ENCODE results near the gene TBC1D30.

Gene TBC1D30

DNA sequence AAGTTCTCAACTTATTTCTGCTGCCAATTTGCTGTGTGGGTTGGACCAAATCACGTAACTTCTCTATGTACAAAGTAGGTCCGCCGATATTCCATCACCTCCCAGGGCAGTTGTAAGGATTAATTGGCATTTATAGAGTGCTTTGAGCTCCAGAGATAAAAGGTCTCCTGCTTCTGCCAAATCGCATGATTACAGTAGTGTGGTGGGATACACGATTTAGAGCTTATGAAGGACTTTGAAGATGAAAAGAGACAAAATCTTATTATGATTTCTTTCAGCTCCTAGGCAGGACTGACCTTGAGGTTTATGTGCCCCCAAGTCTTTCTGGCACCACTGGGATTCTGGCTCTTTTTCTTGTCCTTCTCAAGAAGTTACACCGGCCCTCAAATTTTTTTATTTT, 84.7 kb downstream of the TBC1D30 start:
- DNase-seq (ENCODE audit: low read depth in 3 of 3), result no peak

DNA sequence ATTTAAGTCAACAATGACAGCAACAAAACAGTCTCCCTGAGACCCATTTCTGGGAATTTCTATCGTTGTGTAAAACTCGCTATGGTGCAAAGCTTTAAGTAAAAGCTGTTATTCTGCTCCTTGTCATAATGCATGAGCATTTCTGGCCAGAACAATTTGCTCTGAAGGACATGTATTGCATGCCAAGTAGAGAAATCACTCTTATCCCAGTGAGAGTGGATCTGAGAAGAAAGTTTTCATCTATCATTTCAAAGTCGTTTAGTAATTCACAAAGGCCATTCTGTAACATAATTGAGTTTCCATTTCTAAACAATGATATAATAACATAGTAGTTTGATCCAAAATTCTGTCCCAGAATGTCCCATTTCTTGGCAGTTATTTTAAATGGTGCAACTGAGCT, 86.6 kb downstream of the TBC1D30 start:
- no peak for DNase-seq (ENCODE audit: low read depth in 3 of 3)

DNA sequence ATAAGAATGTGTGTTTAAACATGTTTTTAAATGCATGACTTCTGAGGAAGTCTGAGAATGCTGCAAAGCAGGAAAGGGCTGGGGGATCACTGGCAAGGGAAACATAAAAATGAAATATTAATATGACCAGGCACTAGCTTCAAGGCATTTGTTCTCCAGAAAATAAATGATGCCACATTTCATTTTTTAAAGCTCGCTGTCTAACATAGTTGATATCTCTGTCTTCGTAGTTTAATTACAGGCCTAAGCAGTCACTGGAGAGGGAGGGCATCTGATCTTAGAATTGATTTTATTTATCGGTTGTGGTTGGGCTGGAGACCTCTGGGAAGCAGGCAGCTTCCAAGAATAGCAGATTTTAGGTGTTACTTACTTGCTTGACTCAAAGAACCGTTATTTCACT, 87.5 kb downstream of the TBC1D30 start:
- no peak for DNase-seq (ENCODE audit: low read depth in 3 of 3)

DNA sequence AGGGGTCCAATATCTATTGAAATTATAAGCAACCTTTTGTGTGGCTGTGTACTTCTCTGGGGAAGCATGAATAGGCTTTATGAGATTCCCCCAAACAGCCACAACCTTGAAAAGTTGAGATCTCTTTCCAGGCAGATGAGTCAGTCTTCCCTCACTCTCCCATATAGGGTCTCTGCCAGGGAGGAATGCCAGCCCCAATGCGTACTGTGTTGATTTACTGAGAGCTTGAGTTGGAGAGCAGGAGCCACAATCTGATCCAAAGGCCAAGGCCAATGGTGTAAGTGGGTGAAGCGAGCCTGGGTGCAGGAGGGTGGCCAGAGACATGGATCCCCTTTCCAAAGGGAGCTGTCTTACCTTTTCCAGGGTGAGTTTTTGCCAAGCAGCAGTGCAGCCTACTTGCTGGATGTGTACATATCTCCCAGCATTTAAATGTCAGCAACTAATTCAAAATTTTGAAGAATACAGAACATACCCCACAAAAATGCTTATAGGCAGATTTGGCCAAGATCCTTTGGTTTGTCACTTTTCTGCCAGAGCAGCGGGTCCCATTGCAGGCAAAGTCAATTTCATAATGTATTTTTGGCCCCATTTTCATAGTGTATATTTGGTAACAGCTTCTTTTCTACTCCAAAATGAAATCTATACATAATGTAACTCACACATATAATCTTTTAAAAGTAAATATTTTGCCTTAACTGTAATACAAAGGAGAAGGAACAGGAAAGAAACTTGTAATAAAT, 88.2 kb downstream of the TBC1D30 start:
- no peak for DNase-seq (ENCODE audit: low read depth in 3 of 3)

DNA sequence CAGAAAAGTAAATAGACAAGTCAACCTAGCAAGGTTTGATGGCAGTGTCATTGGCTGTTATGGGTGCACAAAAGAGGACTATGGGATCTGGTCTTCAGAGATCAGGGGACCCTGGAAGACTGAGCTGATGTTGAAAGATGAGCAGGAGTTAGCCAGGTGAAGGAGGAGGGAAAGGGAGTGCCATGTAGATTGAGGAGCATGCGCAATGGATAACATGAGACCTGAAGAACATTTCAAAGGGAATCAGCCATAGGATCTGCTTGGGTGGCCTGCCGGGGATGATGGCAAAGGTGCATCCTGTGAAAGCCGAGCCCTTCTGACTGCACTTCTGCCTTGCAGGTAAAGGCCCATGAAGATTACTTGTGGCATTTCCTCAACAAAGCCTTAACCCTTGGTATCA, 90.8 kb downstream of the TBC1D30 start:
- DNase-seq (ENCODE audit: low read depth in 3 of 3), result no peak

DNA sequence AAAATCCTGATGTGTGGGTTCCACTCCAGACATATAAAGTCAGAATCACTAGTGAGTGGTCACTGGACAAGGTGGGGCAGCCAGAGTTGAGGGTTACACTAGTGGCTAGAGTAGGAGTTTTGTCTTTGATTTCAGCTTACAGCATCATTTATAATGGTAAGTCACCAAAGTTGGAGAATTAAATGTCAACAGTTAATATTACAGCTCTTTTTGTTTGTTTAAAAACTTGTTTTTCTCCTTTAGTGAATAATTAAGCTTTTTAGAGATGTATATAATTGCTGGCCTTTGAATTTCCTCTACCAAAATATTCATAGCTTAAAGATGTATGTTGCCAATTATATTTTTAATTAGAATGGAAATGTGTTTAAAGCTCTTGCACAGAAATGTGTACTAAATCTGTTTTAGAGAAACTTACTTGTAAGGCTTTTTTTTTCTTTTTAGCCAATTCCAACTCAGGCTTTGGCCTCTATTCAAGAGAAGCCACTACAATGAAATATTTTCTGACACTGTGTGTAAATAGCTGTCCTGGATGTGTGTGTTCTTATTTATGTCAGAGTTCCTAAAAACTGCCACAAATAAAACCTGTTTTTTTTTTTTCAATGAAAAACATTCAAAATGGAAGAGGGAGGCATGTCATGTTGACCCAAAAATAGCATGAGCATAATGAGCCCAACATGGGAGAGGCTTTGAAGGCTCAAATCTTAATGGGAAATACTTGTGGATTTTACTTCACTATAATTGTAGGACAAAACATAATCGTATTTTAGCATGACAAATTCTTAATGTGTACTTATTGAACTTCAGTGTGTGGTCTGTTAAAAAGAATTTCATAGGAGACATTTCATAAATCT, 92.2 kb downstream of the TBC1D30 start:
- DNase-seq (ENCODE audit: low read depth in 3 of 3), result no peak

DNA sequence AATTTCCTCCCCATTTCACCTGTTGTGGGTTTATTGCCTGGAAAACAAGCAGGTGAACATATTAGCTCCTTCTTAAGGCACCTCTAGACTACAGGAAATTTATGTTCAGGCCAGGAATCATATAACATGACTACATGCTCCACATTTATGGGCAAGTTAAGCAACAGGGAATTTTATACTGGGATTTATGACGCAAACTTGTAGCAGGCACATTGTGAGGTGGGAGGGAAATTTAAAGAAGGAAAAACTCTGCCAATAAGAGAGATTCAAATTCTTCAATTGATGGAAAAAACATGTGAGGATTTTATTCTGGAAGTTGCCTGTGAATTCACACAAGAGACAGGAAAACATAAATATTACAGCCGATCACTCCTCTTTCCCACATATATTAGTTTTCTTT, 93.9 kb downstream of the TBC1D30 start:
- no peak for DNase-seq (ENCODE audit: low read depth in 3 of 3)

DNA sequence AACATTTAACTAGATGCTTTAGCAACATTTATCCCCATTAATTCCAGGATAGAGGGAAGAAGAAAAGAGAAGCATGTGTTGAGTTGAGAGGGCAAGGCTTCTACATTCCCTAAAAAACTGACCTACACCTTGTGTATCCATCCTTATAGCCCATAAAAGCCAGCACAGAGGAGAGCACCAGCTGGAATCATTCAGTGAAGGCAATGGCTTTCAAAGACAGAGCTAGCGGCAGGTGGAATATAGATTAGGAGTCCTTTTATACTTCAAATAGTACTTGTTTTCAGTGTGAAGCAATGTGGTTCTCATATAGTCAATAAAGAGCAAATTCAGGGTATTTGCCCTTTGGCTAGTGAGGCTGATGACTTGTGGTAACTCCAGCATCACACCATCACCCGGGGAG, 94.4 kb downstream of the TBC1D30 start:
- DNase-seq (ENCODE audit: low read depth in 3 of 3), result no peak

DNA sequence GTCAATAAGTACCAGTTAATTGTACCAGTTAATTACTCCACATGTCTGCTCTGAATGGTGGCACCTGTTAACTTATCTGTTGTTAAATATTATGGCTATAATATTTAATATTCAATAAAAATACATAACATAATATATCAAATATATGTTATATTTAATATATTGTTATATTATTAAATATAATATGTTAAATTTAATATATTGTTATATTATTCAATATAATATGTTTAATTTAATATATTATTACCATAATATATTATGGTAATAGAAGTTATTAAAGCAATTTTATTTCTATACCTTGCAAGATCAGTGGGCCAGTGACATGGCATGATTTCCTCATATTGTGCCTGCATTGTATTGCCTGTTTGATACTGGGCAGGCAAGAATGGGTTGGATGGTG, 98.4 kb downstream of the TBC1D30 start:
- no peak for DNase-seq (ENCODE audit: low read depth in 3 of 3)

DNA sequence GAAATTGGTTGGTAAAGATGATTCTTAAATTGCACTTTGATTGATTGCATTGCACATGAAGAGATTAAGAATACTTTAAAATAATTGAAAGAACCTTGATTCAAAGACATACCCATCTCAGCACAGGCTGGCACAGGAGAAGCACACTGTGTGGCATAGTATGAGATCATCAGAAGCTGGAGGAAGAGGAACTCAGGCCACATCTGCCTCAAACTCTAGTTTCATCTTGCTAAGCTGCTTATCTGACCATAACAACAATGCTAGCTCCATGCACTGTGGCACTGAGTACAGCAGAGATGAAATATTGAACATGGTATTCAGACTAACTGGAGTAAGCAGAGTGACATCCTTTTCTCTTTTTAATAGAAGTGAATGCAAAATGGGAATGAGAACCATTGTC, 99.1 kb downstream of the TBC1D30 start:
- DNase-seq (ENCODE audit: low read depth in 3 of 3), result no peak
